ENCODE data around the gene DIP2C.

DNA sequence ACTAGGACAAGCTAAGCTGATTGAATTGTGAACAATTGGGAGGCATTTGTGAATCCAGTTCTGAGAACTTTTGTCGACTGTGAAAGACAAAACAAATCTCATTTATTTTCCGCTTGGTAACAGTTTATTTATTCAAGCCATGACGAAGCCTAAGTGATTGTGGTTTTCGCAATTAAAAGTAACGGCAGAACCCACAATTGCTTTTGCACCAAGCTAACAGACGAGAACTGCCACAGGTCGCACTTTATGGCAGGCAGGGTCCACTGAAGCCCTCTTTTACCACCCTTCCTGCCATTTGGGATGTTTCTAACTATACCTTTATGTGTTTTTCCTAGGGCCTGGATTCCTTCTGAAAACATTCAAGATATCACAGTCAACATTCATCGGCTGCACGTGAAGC lies 443.0 kb downstream of the DIP2C start:
- TF ChIP-seq TARDBP (IDR thresholded peaks at IDR 0.05) (no peak), ARNT (IDR thresholded peaks at IDR 0.05) (no peak)

All from HEK293T (cell line).